GM12801 (cell line): ENCODE data around the gene IL3.

Source experiments
- TF ChIP-seq, protein P1 (sequence below): IDR thresholded peaks from one replicate; pipeline ENCODE4 v1.5.1; 2011; ENCODE audit warnings: control low read depth; ENCODE audit not compliant: insufficient read length; ENCODE audit errors: extremely low read depth

IL3 gene, protein sequence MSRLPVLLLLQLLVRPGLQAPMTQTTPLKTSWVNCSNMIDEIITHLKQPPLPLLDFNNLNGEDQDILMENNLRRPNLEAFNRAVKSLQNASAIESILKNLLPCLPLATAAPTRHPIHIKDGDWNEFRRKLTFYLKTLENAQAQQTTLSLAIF

GRCh38 chr5:132060501-132061161 is at the start of gene IL3:
Gene IL3 (plus strand): TSS chr5:132060655. CDS start chr5:132060707, 52 bp downstream.
- TF ChIP-seq, protein P1, sequence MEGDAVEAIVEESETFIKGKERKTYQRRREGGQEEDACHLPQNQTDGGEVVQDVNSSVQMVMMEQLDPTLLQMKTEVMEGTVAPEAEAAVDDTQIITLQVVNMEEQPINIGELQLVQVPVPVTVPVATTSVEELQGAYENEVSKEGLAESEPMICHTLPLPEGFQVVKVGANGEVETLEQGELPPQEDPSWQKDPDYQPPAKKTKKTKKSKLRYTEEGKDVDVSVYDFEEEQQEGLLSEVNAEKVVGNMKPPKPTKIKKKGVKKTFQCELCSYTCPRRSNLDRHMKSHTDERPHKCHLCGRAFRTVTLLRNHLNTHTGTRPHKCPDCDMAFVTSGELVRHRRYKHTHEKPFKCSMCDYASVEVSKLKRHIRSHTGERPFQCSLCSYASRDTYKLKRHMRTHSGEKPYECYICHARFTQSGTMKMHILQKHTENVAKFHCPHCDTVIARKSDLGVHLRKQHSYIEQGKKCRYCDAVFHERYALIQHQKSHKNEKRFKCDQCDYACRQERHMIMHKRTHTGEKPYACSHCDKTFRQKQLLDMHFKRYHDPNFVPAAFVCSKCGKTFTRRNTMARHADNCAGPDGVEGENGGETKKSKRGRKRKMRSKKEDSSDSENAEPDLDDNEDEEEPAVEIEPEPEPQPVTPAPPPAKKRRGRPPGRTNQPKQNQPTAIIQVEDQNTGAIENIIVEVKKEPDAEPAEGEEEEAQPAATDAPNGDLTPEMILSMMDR, result no peak

DNA sequence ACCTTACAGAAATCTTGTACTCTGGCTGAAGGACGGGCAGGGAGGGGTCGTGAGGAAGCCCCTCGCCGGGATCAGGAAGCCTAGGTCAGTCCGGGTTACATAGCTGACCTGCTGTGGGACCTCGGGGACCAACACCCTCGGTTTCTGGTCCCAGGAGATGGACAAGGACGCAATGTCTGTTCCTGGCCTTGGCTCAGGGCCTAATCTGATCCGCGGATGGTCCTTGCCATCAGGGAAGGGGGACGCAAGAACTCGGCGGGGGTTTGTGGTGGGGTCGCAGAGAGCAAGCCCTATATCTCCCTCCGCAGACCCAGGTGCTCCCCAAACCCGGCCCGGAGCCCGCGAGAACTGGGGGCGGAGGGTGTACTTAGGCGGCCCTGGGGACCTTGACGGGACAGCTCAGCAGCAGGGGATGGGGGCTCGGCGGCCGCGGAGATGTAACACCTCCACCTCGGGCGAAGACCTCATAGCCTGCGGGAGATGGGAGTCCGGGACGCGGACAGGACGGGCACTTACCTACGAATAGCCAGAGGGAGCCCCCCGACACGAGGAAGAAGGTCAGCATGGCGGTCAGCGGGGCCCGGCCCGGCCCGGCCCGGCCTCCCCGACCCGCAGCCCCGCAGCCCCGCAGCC is 49.4 kb upstream of the IL3 start:
- TF ChIP-seq, protein P1, result no peak

DNA sequence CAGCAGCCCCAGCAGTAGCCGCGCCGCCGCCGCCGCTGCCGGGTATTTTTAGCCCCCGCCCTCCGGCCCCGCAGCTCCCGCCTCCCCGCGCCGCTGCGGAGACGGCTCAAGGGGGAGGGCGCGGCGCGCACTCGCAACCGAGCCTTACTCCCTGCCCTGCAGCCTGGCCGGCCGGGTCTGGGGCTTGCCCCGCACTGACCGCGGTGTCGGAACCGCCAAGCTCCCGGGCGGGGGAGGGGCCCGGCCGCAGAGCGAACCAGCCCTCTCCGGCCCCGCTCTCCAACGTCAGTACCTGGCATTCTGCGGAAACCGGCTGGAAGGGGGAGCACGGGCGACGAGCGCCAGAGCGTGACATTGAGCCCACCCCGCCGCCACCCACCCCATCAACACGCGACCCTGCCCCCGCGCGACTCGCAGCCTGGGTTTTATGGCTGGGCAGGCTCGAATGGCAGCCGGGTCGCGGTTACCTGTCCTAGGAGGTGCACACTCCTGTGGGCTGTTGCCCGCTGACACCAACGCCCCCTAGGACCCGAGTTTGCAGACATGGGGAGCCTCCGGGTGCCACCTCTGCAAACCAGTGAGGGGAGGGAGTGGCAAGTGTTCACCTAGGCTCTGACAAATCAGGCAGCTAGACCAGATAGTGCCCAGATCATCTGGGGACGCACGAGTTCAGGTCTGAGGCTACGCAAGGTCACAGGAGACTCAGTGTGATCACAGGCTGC is 48.7 kb upstream of the IL3 start, which contains the start of gene ACSL6:
Gene ACSL6 (minus strand): TSS at position 37 of the 722 bp plus-strand sequence. CDS start 105 bp downstream, outside the sequence.
- TF ChIP-seq, protein P1, result no peak

DNA sequence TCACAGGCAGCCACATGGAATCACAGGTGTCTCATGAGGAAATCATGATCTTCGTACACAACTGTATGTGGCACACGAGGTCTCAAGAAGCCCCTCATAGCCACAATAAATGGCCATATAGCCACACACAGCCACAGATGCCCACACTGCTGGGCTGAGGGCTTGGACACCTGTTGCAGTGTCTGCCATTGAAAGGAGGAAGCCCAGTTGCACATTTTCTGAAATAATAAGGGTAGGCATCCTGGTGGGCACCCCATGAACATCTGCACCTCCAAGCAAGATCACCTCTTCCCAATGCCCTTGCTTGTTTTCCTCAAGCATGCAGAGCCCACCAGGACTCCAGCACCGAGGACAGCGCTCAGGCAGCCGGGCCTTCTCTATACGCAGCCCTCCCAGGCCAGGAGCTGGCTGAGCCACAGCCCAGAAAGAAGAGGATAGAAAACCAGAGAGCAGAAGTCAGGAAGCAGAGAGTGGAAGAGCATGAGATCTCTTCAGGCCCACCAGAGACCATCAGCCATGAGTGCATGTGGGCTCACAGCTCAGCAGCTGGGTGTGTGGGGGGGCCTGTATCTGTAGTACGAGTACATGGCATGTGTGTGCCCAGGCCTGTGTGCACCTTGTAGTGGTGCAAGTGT is 48.0 kb upstream of the IL3 start:
- TF ChIP-seq, protein P1, result no peak

- TF ChIP-seq, protein P1, result no peak
Observed at GRCh38 chr5:132013006-132013689, 47.3 kb upstream of the IL3 start.

DNA sequence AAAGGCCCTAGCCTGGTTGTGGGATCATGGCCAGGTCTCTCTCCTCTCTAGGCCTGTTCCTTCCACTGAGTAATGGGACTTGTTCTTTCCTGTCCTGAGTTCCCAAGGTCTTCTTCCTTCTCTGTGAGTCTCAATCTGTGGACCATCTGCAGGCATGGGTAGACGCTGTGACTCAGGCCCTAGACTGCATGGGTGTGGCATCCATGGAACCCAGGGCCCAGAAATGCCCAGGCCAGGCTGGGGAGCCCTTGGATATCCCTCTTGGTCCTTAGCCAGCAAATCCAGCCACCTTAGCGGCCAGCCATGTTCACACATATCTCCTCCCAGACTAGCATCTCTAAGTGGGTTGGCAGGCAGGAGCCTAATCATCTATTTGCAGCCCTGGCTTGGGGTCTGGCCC is 46.7 kb upstream of the IL3 start:
- TF ChIP-seq, protein P1, result no peak
